VCaP (cell line): ENCODE measurements around the gene SCGB1C2.

ENCODE experiments used
- H3K27ac ChIP-seq: fragments of 450-650 bp; 2 replicates; pipeline ENCODE4 v1.5.1; 2017
- CTCF ChIP-seq: fragments of 450-650 bp; conservative IDR thresholded peaks from 2 replicates; pipeline ENCODE4 v1.5.1; 2017; ENCODE audit warnings: mild to moderate bottlenecking, moderate library complexity

Gene SCGB1C2

DNA sequence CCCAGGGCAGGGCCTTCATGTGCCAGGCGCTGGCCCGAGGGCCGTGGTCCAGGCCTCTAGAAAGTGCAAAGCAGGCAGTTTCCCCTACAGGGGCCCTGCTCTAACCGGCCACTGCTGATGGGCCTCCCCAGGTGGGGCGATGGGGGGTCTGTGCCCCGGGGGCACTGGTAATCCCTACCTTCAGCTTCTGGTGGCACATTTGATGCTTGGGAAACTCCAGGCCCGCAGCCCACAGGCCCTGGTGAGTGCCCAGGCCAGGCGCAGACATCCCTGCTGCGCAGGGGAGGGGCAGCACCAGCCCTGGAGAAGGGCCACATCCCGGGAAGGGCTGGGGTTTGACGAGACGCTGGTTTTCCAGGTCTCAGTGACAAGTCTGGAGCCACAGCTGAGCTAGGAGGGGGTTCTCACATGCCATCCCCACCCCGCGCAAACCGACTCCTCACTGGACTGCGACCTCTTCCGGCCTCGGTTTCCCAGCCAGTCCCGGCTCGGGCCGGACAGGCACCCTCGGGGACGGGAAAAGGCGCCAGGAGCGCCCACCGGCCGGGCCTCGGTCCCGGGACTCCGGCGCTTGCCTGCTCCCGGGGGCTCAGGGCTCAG, 42.5 kb downstream of the SCGB1C2 start:
- TF ChIP-seq CTCF: no peak
- no peak overlapping the region for H3K27ac ChIP-seq

- H3K27ac ChIP-seq: no peak overlapping the region
- TF ChIP-seq CTCF: no peak
Measured at GRCh38 chr17:180381-181244, 43.2 kb downstream of the SCGB1C2 start.

GRCh38 chr17:181245-182049, 44.1 kb downstream of the SCGB1C2 start, which contains the start of gene DOC2B:
Gene DOC2B, minus strand, starts transcription at chr17:181650. Its CDS starts 171 bp downstream, at chr17:181479.
- H3K27ac ChIP-seq: no peak within 1 kb of the TSS
- TF ChIP-seq CTCF: no peak

DNA sequence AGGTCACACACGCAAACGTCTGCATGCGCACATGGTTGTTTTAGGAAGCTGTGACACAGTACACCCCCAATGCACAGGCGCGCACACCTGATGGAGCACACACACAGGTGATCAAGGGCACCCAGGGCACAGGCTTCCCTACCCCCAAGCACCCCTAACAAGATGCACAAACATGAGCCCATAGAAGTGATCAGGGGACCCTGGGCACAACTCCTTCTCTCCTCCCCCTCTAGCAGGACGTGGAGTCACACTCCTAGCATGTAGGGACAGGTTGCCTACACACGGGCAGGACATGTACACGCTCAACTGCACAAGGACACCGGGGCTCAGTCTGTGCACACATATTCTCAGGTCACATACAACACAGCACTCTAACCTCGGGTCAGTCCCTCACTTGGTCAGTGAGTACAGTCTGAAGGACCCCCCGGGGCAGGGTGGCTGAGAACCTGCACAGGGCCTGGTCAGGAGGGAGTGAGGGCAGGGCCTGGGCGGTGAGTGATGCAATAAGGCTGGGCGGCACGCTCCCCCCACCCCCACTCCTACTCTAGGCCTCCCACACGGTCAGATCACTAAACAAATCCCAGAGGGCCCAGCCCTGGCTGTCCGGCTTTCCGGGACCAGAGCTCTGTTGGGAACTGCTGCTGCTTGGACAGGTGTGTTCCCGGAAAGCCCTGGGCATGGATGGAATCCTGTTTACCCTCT, 44.8 kb downstream of the SCGB1C2 start:
- no peak overlapping the region for H3K27ac ChIP-seq
- TF ChIP-seq CTCF: no peak

DNA sequence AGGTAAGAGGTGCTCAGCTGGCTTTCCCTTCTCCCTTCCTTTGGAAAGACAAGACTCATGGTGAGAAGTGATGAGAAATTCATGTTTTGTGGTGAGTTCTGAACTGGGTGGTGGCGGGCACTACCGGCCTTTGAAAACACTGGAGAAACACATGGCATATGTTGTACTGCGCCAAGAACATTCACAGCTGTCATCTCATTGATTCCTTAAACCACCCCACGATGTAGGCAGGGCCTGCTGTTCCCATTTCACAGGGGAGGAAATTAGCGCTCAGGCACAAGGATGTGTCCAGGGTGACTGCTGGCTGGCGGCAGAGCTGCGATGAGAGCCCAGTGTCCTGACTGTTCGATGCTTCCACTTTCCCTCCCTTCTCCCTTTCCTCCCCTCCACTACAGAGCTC, 45.7 kb downstream of the SCGB1C2 start:
- TF ChIP-seq CTCF: no peak
- H3K27ac ChIP-seq: no peak overlapping the region

- H3K27ac ChIP-seq: no peak overlapping the region
- TF ChIP-seq CTCF: no peak
Measured at GRCh38 chr17:185445-186138, 48.2 kb downstream of the SCGB1C2 start.
